PC-3 (cell line): ENCODE measurements around the gene KCNQ1.

Experiments
- CTCF ChIP-seq: fragments of 300-600 bp; sonication (generic); conservative IDR thresholded peaks from 2 replicates; pipeline ENCODE4 v1.5.1; 2017; ENCODE audit warnings: antibody characterized with exemption, low read depth, mild to moderate bottlenecking, low read length
- EZH2 ChIP-seq: fragments of 300-600 bp; sonication (generic); IDR thresholded peaks from one replicate; pipeline ENCODE4 v1.6.1; 2017; ENCODE audit warnings: antibody characterized with exemption, mild to moderate bottlenecking, low read length; ENCODE audit not compliant: unreplicated experiment
- EZH2phosphoT487 ChIP-seq: fragments of 300-600 bp; sonication (generic); IDR thresholded peaks from 2 replicates; pipeline ENCODE4 v1.6.1; 2018; ENCODE audit warnings: mild to moderate bottlenecking, antibody characterized with exemption, low read length, borderline replicate concordance

- TF ChIP-seq EZH2 (no peak), CTCF (no peak), EZH2phosphoT487 (no peak)
Measured at GRCh38 chr11:2472428-2473186, 27.8 kb downstream of the KCNQ1 start.
